ENCODE data around the gene TAAR1.
"Not testable (repeated sequence)": the region's sequence is repeated elsewhere in the genome, so short reads cannot be mapped to it uniquely, and the experiment has no call there.

TAAR1 gene

GRCh38 chr6:132684272-132684671 lies 25.3 kb upstream of the TAAR1 start:
- Histone ChIP-seq H3K4me3 (ENCODE audit: extremely low read depth, insufficient read depth, low read length, poor library complexity, severe bottlenecking) (no peak overlapping the region), H3K4me1 (ENCODE audit: control insufficient read depth, insufficient read depth, low read length, poor library complexity, severe bottlenecking) (no peaks in the 10 kb centered on the region), H3K27ac (ENCODE audit: low read depth, low read length, severe bottlenecking) (no peak overlapping the region), H3K36me3 (ENCODE audit: control insufficient read depth, insufficient read depth, low read length) (no peaks in the 10 kb centered on the region), H3K9me3 (ENCODE audit: control insufficient read depth, low read length) (no peaks in the 10 kb centered on the region)
- WGBS, 2 experiments (ENCODE audit: insufficient coverage in 2 of 2), result 84 to 95% methylated on average over 2 to 3 of the region's 6 CpGs

- Histone ChIP-seq H3K27ac (ENCODE audit: low read depth, low read length, severe bottlenecking) (no peak overlapping the region), H3K4me3 (ENCODE audit: extremely low read depth, insufficient read depth, low read length, poor library complexity, severe bottlenecking) (no peak overlapping the region), H3K9me3 (ENCODE audit: control insufficient read depth, low read length) (no peaks in the 10 kb centered on the region), H3K36me3 (ENCODE audit: control insufficient read depth, insufficient read depth, low read length) (no peaks in the 10 kb centered on the region), H3K4me1 (ENCODE audit: control insufficient read depth, insufficient read depth, low read length, poor library complexity, severe bottlenecking) (no peaks in the 10 kb centered on the region)
- 85 to 91% methylated on average over 5 of the region's 6 CpGs for WGBS, 2 experiments (ENCODE audit: insufficient coverage in 2 of 2)
Measured at GRCh38 chr6:132683543-132683942, 24.6 kb upstream of the TAAR1 start.

- not testable (repeated sequence) for H3K27ac ChIP-seq (ENCODE audit: low read depth, low read length, severe bottlenecking); H3K4me1 ChIP-seq (ENCODE audit: control insufficient read depth, insufficient read depth, low read length, poor library complexity, severe bottlenecking); H3K4me3 ChIP-seq (ENCODE audit: extremely low read depth, insufficient read depth, low read length, poor library complexity, severe bottlenecking); H3K9me3 ChIP-seq (ENCODE audit: control insufficient read depth, low read length); H3K36me3 ChIP-seq (ENCODE audit: control insufficient read depth, insufficient read depth, low read length)
Measured at GRCh38 chr6:132679094-132679493, 20.1 kb upstream of the TAAR1 start.

GRCh38 chr6:132675749-132676148 lies 16.8 kb upstream of the TAAR1 start:
- H3K36me3 ChIP-seq (ENCODE audit: control insufficient read depth, insufficient read depth, low read length), result no peaks in the 10 kb centered on the region
- no peaks in the 10 kb centered on the region for H3K4me1 ChIP-seq (ENCODE audit: control insufficient read depth, insufficient read depth, low read length, poor library complexity, severe bottlenecking)
- no peaks in the 10 kb centered on the region for H3K9me3 ChIP-seq (ENCODE audit: control insufficient read depth, low read length)
- H3K4me3 ChIP-seq (ENCODE audit: extremely low read depth, insufficient read depth, low read length, poor library complexity, severe bottlenecking), result no peak overlapping the region
- no peak overlapping the region for H3K27ac ChIP-seq (ENCODE audit: low read depth, low read length, severe bottlenecking)

GRCh38 chr6:132675002-132675401 lies 16.0 kb upstream of the TAAR1 start:
- 75 to 80% methylated on average over 1 to 2 of the region's 3 CpGs for WGBS, 2 experiments (ENCODE audit: insufficient coverage in 2 of 2)
- no peaks in the 10 kb centered on the region for H3K9me3 ChIP-seq (ENCODE audit: control insufficient read depth, low read length)
- no peak overlapping the region for H3K27ac ChIP-seq (ENCODE audit: low read depth, low read length, severe bottlenecking)
- no peaks in the 10 kb centered on the region for H3K4me1 ChIP-seq (ENCODE audit: control insufficient read depth, insufficient read depth, low read length, poor library complexity, severe bottlenecking)
- H3K4me3 ChIP-seq (ENCODE audit: extremely low read depth, insufficient read depth, low read length, poor library complexity, severe bottlenecking), result no peak overlapping the region
- no peaks in the 10 kb centered on the region for H3K36me3 ChIP-seq (ENCODE audit: control insufficient read depth, insufficient read depth, low read length)

- Histone ChIP-seq H3K36me3 (ENCODE audit: control insufficient read depth, insufficient read depth, low read length) (no peaks in the 10 kb centered on the region), H3K4me1 (ENCODE audit: control insufficient read depth, insufficient read depth, low read length, poor library complexity, severe bottlenecking) (no peaks in the 10 kb centered on the region), H3K9me3 (ENCODE audit: control insufficient read depth, low read length) (no peaks in the 10 kb centered on the region), H3K27ac (ENCODE audit: low read depth, low read length, severe bottlenecking) (no peak overlapping the region), H3K4me3 (ENCODE audit: extremely low read depth, insufficient read depth, low read length, poor library complexity, severe bottlenecking) (no peak overlapping the region)
- WGBS, 2 experiments (ENCODE audit: insufficient coverage in 2 of 2), result 100% methylated on average over 1 of the region's 10 CpGs; no CpG with 5 or more reads in 1 of the 2 experiments
Measured at GRCh38 chr6:132673376-132674094, 14.6 kb upstream of the TAAR1 start.

- Histone ChIP-seq H3K4me1 (ENCODE audit: control insufficient read depth, insufficient read depth, low read length, poor library complexity, severe bottlenecking) (no peaks in the 10 kb centered on the region), H3K9me3 (ENCODE audit: control insufficient read depth, low read length) (no peaks in the 10 kb centered on the region), H3K4me3 (ENCODE audit: extremely low read depth, insufficient read depth, low read length, poor library complexity, severe bottlenecking) (no peak overlapping the region), H3K27ac (ENCODE audit: low read depth, low read length, severe bottlenecking) (no peak overlapping the region), H3K36me3 (ENCODE audit: control insufficient read depth, insufficient read depth, low read length) (no peaks in the 10 kb centered on the region)
- 80 to 91% methylated on average over 1 of the region's 1 CpG for WGBS, 2 experiments (ENCODE audit: insufficient coverage in 2 of 2)
Measured at GRCh38 chr6:132671295-132671694, 12.3 kb upstream of the TAAR1 start.

- Histone ChIP-seq H3K36me3 (ENCODE audit: control insufficient read depth, insufficient read depth, low read length) (no peaks in the 10 kb centered on the region), H3K4me1 (ENCODE audit: control insufficient read depth, insufficient read depth, low read length, poor library complexity, severe bottlenecking) (no peaks in the 10 kb centered on the region), H3K27ac (ENCODE audit: low read depth, low read length, severe bottlenecking) (no peak overlapping the region), H3K9me3 (ENCODE audit: control insufficient read depth, low read length) (no peaks in the 10 kb centered on the region), H3K4me3 (ENCODE audit: extremely low read depth, insufficient read depth, low read length, poor library complexity, severe bottlenecking) (no peak overlapping the region)
- 33 to 44% methylated on average over 2 of the region's 4 CpGs for WGBS, 2 experiments (ENCODE audit: insufficient coverage in 2 of 2)
Measured at GRCh38 chr6:132669690-132670291, 10.8 kb upstream of the TAAR1 start.

GRCh38 chr6:132666118-132666517 lies 7.1 kb upstream of the TAAR1 start:
- no peaks in the 10 kb centered on the region for H3K9me3 ChIP-seq (ENCODE audit: control insufficient read depth, low read length)
- no peaks in the 10 kb centered on the region for H3K36me3 ChIP-seq (ENCODE audit: control insufficient read depth, insufficient read depth, low read length)
- no peaks in the 10 kb centered on the region for H3K4me1 ChIP-seq (ENCODE audit: control insufficient read depth, insufficient read depth, low read length, poor library complexity, severe bottlenecking)
- WGBS, 2 experiments (ENCODE audit: insufficient coverage in 2 of 2), result 82 to 91% methylated on average over 3 to 4 of the region's 4 CpGs
- no peak overlapping the region for H3K27ac ChIP-seq (ENCODE audit: low read depth, low read length, severe bottlenecking)
- no peak overlapping the region for H3K4me3 ChIP-seq (ENCODE audit: extremely low read depth, insufficient read depth, low read length, poor library complexity, severe bottlenecking)

- H3K4me1 ChIP-seq (ENCODE audit: control insufficient read depth, insufficient read depth, low read length, poor library complexity, severe bottlenecking), result no peaks in the 10 kb centered on the region
- no peak overlapping the region for H3K4me3 ChIP-seq (ENCODE audit: extremely low read depth, insufficient read depth, low read length, poor library complexity, severe bottlenecking)
- H3K9me3 ChIP-seq (ENCODE audit: control insufficient read depth, low read length), result no peaks in the 10 kb centered on the region
- 100% methylated on average over 1 of the region's 1 CpG for WGBS, 2 experiments (ENCODE audit: insufficient coverage in 2 of 2)
- H3K36me3 ChIP-seq (ENCODE audit: control insufficient read depth, insufficient read depth, low read length), result no peaks in the 10 kb centered on the region
- no peak overlapping the region for H3K27ac ChIP-seq (ENCODE audit: low read depth, low read length, severe bottlenecking)
Measured at GRCh38 chr6:132664309-132665034, 5.5 kb upstream of the TAAR1 start.

- no peaks in the 10 kb centered on the region for H3K36me3 ChIP-seq (ENCODE audit: control insufficient read depth, insufficient read depth, low read length)
- no peaks in the 10 kb centered on the region for H3K9me3 ChIP-seq (ENCODE audit: control insufficient read depth, low read length)
- no peak overlapping the region for H3K4me3 ChIP-seq (ENCODE audit: extremely low read depth, insufficient read depth, low read length, poor library complexity, severe bottlenecking)
- no peak overlapping the region for H3K27ac ChIP-seq (ENCODE audit: low read depth, low read length, severe bottlenecking)
- no CpG with 5 or more reads among the region's 1 CpG for WGBS, 2 experiments (ENCODE audit: insufficient coverage in 2 of 2)
- H3K4me1 ChIP-seq (ENCODE audit: control insufficient read depth, insufficient read depth, low read length, poor library complexity, severe bottlenecking), result no peaks in the 10 kb centered on the region
Measured at GRCh38 chr6:132663661-132664060, 4.7 kb upstream of the TAAR1 start.

All from mesodermal cell (in vitro differentiated cells).